Measurements from ENCODE around the gene APBA3.

APBA3 gene

GRCh38 chr19:3734310-3734600, 27.2 kb downstream of the APBA3 start:
- no peaks in the 10 kb centered on the region for H3K27me3 ChIP-seq (ENCODE audit: insufficient read depth, poor library complexity, severe bottlenecking)
- DNase-seq (ENCODE audit: low read depth in 1 of 2, low spot score in 1 of 2): no peak
- no peak overlapping the region for H3K27ac ChIP-seq (replicated peaks)
- H3K4me3 ChIP-seq (replicated peaks; ENCODE audit: insufficient read depth, low read length): no peak overlapping the region
- TF ChIP-seq GABPA (IDR thresholded peaks at IDR 0.05; ENCODE audit: low read depth): no peak
- TF ChIP-seq SPI1 (IDR thresholded peaks at IDR 0.05; ENCODE audit: borderline replicate concordance, low read depth): no peak
- no peak for TF ChIP-seq POLR2AphosphoS5 (IDR thresholded peaks at IDR 0.05; ENCODE audit: low read depth)

GRCh38 chr19:3733549-3734309, 27.8 kb downstream of the APBA3 start:
- H3K27ac ChIP-seq (replicated peaks): no peak overlapping the region
- H3K4me3 ChIP-seq (replicated peaks; ENCODE audit: insufficient read depth, low read length): no peak overlapping the region

GRCh38 chr19:3732108-3732507, 29.4 kb downstream of the APBA3 start:
- TF ChIP-seq, protein P1, sequence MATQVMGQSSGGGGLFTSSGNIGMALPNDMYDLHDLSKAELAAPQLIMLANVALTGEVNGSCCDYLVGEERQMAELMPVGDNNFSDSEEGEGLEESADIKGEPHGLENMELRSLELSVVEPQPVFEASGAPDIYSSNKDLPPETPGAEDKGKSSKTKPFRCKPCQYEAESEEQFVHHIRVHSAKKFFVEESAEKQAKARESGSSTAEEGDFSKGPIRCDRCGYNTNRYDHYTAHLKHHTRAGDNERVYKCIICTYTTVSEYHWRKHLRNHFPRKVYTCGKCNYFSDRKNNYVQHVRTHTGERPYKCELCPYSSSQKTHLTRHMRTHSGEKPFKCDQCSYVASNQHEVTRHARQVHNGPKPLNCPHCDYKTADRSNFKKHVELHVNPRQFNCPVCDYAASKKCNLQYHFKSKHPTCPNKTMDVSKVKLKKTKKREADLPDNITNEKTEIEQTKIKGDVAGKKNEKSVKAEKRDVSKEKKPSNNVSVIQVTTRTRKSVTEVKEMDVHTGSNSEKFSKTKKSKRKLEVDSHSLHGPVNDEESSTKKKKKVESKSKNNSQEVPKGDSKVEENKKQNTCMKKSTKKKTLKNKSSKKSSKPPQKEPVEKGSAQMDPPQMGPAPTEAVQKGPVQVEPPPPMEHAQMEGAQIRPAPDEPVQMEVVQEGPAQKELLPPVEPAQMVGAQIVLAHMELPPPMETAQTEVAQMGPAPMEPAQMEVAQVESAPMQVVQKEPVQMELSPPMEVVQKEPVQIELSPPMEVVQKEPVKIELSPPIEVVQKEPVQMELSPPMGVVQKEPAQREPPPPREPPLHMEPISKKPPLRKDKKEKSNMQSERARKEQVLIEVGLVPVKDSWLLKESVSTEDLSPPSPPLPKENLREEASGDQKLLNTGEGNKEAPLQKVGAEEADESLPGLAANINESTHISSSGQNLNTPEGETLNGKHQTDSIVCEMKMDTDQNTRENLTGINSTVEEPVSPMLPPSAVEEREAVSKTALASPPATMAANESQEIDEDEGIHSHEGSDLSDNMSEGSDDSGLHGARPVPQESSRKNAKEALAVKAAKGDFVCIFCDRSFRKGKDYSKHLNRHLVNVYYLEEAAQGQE (IDR thresholded peaks at IDR 0.05; ENCODE audit: insufficient replicate concordance, low read depth): no peak
- no peak for TF ChIP-seq POLR2AphosphoS5 (IDR thresholded peaks at IDR 0.05; ENCODE audit: low read depth)
- TF ChIP-seq GABPA (IDR thresholded peaks at IDR 0.05; ENCODE audit: low read depth): no peak
- no peak for TF ChIP-seq SPI1 (IDR thresholded peaks at IDR 0.05; ENCODE audit: borderline replicate concordance, low read depth)
- TF ChIP-seq CTCF (IDR thresholded peaks at IDR 0.05; ENCODE audit: insufficient read depth, low read length): no peak
- no peaks in the 10 kb centered on the region for H3K27me3 ChIP-seq (ENCODE audit: insufficient read depth, poor library complexity, severe bottlenecking)
- no peak for DNase-seq (ENCODE audit: low read depth in 1 of 2, low spot score in 1 of 2)
- H3K4me3 ChIP-seq (replicated peaks; ENCODE audit: insufficient read depth, low read length): no peak overlapping the region
- H3K27ac ChIP-seq (replicated peaks): no peak overlapping the region

More at GRCh38 chr19:3733549-3734309, 27.8 kb downstream of the APBA3 start:
- no peaks in the 10 kb centered on the region for H3K27me3 ChIP-seq (ENCODE audit: insufficient read depth, poor library complexity, severe bottlenecking)
- TF ChIP-seq SPI1 (IDR thresholded peaks at IDR 0.05; ENCODE audit: borderline replicate concordance, low read depth): peak; percentile 17; the same call in 1 of the 2 replicates
- no peak for TF ChIP-seq POLR2AphosphoS5 (IDR thresholded peaks at IDR 0.05; ENCODE audit: low read depth)
- no peak for DNase-seq (ENCODE audit: low read depth in 1 of 2, low spot score in 1 of 2)

- DNase-seq (ENCODE audit: low read depth in 1 of 2, low spot score in 1 of 2): no peak
- no peak overlapping the region for H3K4me3 ChIP-seq (replicated peaks; ENCODE audit: insufficient read depth, low read length)
- TF ChIP-seq SPI1 (IDR thresholded peaks at IDR 0.05; ENCODE audit: borderline replicate concordance, low read depth) (no peak), CTCF (IDR thresholded peaks at IDR 0.05; ENCODE audit: insufficient read depth, low read length) (no peak), GABPA (IDR thresholded peaks at IDR 0.05; ENCODE audit: low read depth) (no peak), POLR2AphosphoS5 (IDR thresholded peaks at IDR 0.05; ENCODE audit: low read depth) (no peak)
- TF ChIP-seq, protein P1 (IDR thresholded peaks at IDR 0.05; ENCODE audit: insufficient replicate concordance, low read depth): no peak
- no peaks in the 10 kb centered on the region for H3K27me3 ChIP-seq (ENCODE audit: insufficient read depth, poor library complexity, severe bottlenecking)
- no peak overlapping the region for H3K27ac ChIP-seq (replicated peaks)
Measured at GRCh38 chr19:3730457-3730958, 31.0 kb downstream of the APBA3 start.

Measured in HL-60 (cell line).